GM12873 (cell line): ENCODE data around the gene OTOG.

ENCODE experiments used
- TF ChIP-seq, protein P1 (sequence below): IDR thresholded peaks from 2 replicates; pipeline ENCODE4 v1.5.1; 2012; ENCODE audit warnings: low read depth, mild to moderate bottlenecking, moderate library complexity, low read length, control low read depth; ENCODE audit not compliant: insufficient read depth; ENCODE audit errors: missing control alignments

OTOG gene

GRCh38 chr11:17687946-17688670 is 141.0 kb downstream of the OTOG start:
- TF ChIP-seq, protein P1, sequence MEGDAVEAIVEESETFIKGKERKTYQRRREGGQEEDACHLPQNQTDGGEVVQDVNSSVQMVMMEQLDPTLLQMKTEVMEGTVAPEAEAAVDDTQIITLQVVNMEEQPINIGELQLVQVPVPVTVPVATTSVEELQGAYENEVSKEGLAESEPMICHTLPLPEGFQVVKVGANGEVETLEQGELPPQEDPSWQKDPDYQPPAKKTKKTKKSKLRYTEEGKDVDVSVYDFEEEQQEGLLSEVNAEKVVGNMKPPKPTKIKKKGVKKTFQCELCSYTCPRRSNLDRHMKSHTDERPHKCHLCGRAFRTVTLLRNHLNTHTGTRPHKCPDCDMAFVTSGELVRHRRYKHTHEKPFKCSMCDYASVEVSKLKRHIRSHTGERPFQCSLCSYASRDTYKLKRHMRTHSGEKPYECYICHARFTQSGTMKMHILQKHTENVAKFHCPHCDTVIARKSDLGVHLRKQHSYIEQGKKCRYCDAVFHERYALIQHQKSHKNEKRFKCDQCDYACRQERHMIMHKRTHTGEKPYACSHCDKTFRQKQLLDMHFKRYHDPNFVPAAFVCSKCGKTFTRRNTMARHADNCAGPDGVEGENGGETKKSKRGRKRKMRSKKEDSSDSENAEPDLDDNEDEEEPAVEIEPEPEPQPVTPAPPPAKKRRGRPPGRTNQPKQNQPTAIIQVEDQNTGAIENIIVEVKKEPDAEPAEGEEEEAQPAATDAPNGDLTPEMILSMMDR, result no peak

- TF ChIP-seq, protein P1, result no peak
Observed at GRCh38 chr11:17691550-17691949, 144.5 kb downstream of the OTOG start.

- TF ChIP-seq, protein P1, result no peak
Observed at GRCh38 chr11:17691976-17692375, 144.9 kb downstream of the OTOG start.

DNA sequence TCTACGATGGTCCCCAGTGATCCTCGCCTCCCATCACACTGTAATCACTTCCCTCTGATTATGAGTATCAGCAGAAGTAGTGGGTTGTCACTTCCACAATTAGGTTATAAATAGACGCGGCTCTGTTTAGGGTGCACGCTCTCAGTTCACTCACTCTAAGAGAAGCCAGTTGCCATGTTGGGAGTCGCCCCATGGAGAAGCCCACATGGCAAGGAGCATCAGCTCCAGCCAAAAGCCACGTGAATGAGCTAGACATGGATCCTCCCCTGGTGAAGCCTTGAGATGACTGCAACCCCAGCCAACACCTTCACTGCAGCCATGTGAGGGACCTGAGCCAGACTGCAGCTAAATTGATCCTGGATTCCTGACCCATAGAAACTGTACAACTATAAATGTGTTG is 145.9 kb downstream of the OTOG start:
- TF ChIP-seq, protein P1, result no peak

DNA sequence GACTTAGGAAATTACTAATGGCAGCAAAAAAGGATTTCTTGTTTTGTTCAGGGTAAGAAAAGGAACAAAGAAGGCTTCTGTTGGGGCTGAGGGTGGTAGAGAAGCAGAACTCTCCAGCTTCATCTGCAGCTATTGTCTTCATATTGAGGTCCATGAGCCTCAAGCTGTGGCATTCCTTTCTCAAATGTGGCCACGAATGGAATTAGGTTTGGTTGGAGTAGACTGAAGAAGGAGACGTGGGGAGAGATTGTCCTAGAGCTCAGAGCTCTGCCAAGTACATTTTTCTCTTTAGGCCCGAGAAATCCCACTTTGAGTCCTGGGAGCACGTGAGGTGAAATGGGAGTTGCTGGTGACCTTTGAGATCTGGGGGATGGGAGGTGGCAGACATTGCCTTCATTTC is 146.5 kb downstream of the OTOG start:
- TF ChIP-seq, protein P1, result no peak

- TF ChIP-seq, protein P1, result no peak
Observed at GRCh38 chr11:17694494-17695110, 147.5 kb downstream of the OTOG start.

- TF ChIP-seq, protein P1, result no peak
Observed at GRCh38 chr11:17695454-17696441, 148.7 kb downstream of the OTOG start.
